GM12878 (cell line): Measurements from ENCODE around the gene RALGPS1. TPM values are rescaled to one million over a fixed set of nuclear protein-coding genes. Genes with fewer than 3 reads are reported as not detected.

Experiments used
- ATAC-seq: fragments of 200-7000 bp; cut with Tn5 transposase; 3 replicates; pipeline ENCODE4 v1.9.1; 2020; ENCODE audit warnings: mild to moderate bottlenecking, moderate library complexity
- BruUV-seq: library from RNA; stranded (reverse); fragments of 400-500 nt; replicated peaks from 2 replicates; lab custom pipeline; 2021; lab: Mats Ljungman, UMichigan
- CTCF ChIA-PET: fragments of 300-600 bp; sonication (Branson Sonifier 250); formaldehyde crosslinking; extraction: SDS; loops from one replicate; lab custom pipeline; 2021; ENCODE audit warnings: inconsistent platforms; lab: Yijun Ruan, JAX
- POLR2A ChIA-PET: fragments of 350-600 bp; formaldehyde crosslinking; extraction: SDS; loops from one replicate; lab custom pipeline; 2021; ENCODE audit warnings: inconsistent platforms; lab: Charles Lee
- RAD21 ChIA-PET: fragments of 300-600 bp; sonication (Branson Sonifier 250); formaldehyde crosslinking; loops from one replicate; lab custom pipeline; 2023; ENCODE audit warnings: antibody characterized with exemption; ENCODE audit not compliant: unreplicated experiment; lab: Charles Lee
- SMC1A ChIA-PET: fragments of 300-600 bp; sonication (Branson Sonifier 250); formaldehyde crosslinking; loops from one replicate; lab custom pipeline; 2023; ENCODE audit not compliant: unreplicated experiment, uncharacterized antibody; lab: Charles Lee
- DNase-seq: peaks from one replicate; pipeline ENCODE4 v3.0.0-alpha.2; 2011; ENCODE audit warnings: low read depth, low spot score
- FAIRE-seq: peaks from 3 replicates; lab custom pipeline; 2011; peaks lifted over from hg19 to GRCh38; lab: Jason Lieb, UNC
- H2AFZ ChIP-seq: 2 replicates; pipeline ENCODE4 v1.6.0; 2011; ENCODE audit warnings: low read depth, low read length, control low read depth; ENCODE audit not compliant: control insufficient read depth
- H3K27ac ChIP-seq: 2 replicates; pipeline ENCODE4 v1.5.1; 2011; ENCODE audit warnings: control low read depth; ENCODE audit not compliant: control insufficient read depth, insufficient read depth
- H3K27me3 ChIP-seq, 2 experiments: replicated peaks in 1 of 2; 2 replicates each; pipeline versions ENCODE4 v1.6.0 to v1.6.1; 2011; ENCODE audit warnings: low read length in 1 of 2; ENCODE audit not compliant: control insufficient read depth in 2 of 2, insufficient read depth in 2 of 2
- H3K36me3 ChIP-seq, 2 experiments: 2 replicates each; pipeline ENCODE4 v1.5.1; 2011; ENCODE audit warnings: low read length in 1 of 2; ENCODE audit not compliant: control insufficient read depth in 2 of 2, insufficient read depth in 2 of 2
- H3K4me1 ChIP-seq: 2 replicates; pipeline ENCODE4 v1.6.1; 2011; ENCODE audit warnings: mild to moderate bottlenecking, low read length, moderate library complexity, mixed read lengths; ENCODE audit not compliant: control insufficient read depth, insufficient read depth
- H3K4me2 ChIP-seq: 2 replicates; pipeline ENCODE4 v1.6.0; 2011; ENCODE audit warnings: control low read depth; ENCODE audit not compliant: control insufficient read depth, insufficient read depth
- H3K4me3 ChIP-seq: fragments of 200-600 bp; sonication (generic); 2 replicates; pipeline ENCODE4 v1.5.1; 2016
- H3K79me2 ChIP-seq: 2 replicates; pipeline ENCODE4 v1.6.0; 2011; ENCODE audit warnings: low read length; ENCODE audit not compliant: control insufficient read depth, insufficient read depth
- H3K9ac ChIP-seq: 2 replicates; pipeline ENCODE4 v1.8.0; 2011; ENCODE audit warnings: low read length, control low read depth, mixed read lengths; ENCODE audit not compliant: control insufficient read depth, insufficient read depth
- H3K9me3 ChIP-seq: replicated peaks from 3 replicates; pipeline ENCODE4 v1.5.1; 2011; ENCODE audit warnings: mild to moderate bottlenecking, low read length; ENCODE audit not compliant: control insufficient read depth, insufficient read depth
- H4K20me1 ChIP-seq: 2 replicates; pipeline ENCODE4 v1.6.0; 2011; ENCODE audit not compliant: control insufficient read depth, insufficient read depth
- IRF4 ChIP-seq: IDR thresholded peaks from 2 replicates; pipeline ENCODE4 v1.6.1; 2011; ENCODE audit warnings: low read depth, low read length
- KLF5 ChIP-seq: fragments of 450-650 bp; IDR thresholded peaks from 2 replicates; pipeline ENCODE4 v1.6.1; 2014; ENCODE audit warnings: mild to moderate bottlenecking; ENCODE audit not compliant: partially characterized antibody
- MTA2 ChIP-seq: fragments of 450-650 bp; IDR thresholded peaks from 2 replicates; pipeline ENCODE4 v1.6.1; 2016; ENCODE audit warnings: low read depth, mild to moderate bottlenecking, moderate library complexity
- ZNF384 ChIP-seq: IDR thresholded peaks from 2 replicates; pipeline ENCODE4 v1.6.1; 2012; ENCODE audit warnings: low read depth, mild to moderate bottlenecking, low read length, improper control_type of control experiment, borderline replicate concordance
- WGBS: methylation state at CpG from one replicate; pipeline ENCODE4 v1.1.6; 2016; ENCODE audit warnings: low lambda C conversion rate; ENCODE audit not compliant: insufficient replicate concordance, insufficient coverage; ENCODE audit errors: missing lambda C conversion rate; 5-methylcytosine and 5-hydroxymethylcytosine counted together
- in situ Hi-C: fragments of 300-500 bp; cut with MboI; formaldehyde crosslinking; loops from 9 replicates; pipeline ENCODE4 v1.14.3; 2018; ENCODE audit warnings: mixed read lengths
- intact Hi-C: fragments of 100-400 bp; cut with micrococcal nuclease; formaldehyde crosslinking; loops from one replicate; pipeline ENCODE4 v1.14.2; 2022; ENCODE audit not compliant: unreplicated experiment
- polyA plus RNA-seq, 11 experiments: library from polyadenylated mRNA; depleted of rRNA in 4 of 11; unstranded in 6 of 11; stranded (reverse) in 5 of 11; fragments of >200 nt; fragmentation: Nextera tagmentation in 4 of 11; fragmentation: Illumina TruSeq in 1 of 11; extraction: Ambion mirVana in 4 of 11; extraction: Trizol in 1 of 11; gene quantifications; 1 replicate in 1 of 11; 2 replicates in 10 of 11; pipeline versions ENCODE4 v1.2.1 to v1.2.3, GENCODE V29; 2011 to 2016; ENCODE audit warnings: inconsistent platforms in 2 of 11, missing spikeins in 2 of 11, low read depth in 1 of 11
- total RNA-seq, 4 experiments: library from RNA; depleted of rRNA in 3 of 4; stranded (reverse); fragments of >200 nt in 3 of 4; fragmentation: Illumina TruSeq in 1 of 4; extraction: Trizol in 1 of 4; gene quantifications; 2 replicates each; pipeline versions ENCODE4 v1.2.1 to v1.2.3, GENCODE V29; 2013 to 2021
- TF ChIP-seq, protein P1 (sequence below): IDR thresholded peaks from 2 replicates; pipeline ENCODE4 v1.6.1; 2011; ENCODE audit warnings: borderline replicate concordance, low read depth, mild to moderate bottlenecking, moderate library complexity, mixed read lengths, low read length; ENCODE audit not compliant: insufficient read depth; ENCODE audit errors: extremely low read length

The RALGPS1 gene
- total and polyA plus RNA-seq, 10 of the 15 experiments (the other 5 are each of a cell fraction or from before 2014, with no cell fraction given), result 0.13 to 5.6 (median 2.7) TPM

GRCh38 chr9:127209220-127209619 is 294.6 kb downstream of the RALGPS1 start (continued):
- TF ChIP-seq, protein P1, sequence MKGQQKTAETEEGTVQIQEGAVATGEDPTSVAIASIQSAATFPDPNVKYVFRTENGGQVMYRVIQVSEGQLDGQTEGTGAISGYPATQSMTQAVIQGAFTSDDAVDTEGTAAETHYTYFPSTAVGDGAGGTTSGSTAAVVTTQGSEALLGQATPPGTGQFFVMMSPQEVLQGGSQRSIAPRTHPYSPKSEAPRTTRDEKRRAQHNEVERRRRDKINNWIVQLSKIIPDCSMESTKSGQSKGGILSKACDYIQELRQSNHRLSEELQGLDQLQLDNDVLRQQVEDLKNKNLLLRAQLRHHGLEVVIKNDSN, result no peak
- TF ChIP-seq ZNF384, result no peak

DNA sequence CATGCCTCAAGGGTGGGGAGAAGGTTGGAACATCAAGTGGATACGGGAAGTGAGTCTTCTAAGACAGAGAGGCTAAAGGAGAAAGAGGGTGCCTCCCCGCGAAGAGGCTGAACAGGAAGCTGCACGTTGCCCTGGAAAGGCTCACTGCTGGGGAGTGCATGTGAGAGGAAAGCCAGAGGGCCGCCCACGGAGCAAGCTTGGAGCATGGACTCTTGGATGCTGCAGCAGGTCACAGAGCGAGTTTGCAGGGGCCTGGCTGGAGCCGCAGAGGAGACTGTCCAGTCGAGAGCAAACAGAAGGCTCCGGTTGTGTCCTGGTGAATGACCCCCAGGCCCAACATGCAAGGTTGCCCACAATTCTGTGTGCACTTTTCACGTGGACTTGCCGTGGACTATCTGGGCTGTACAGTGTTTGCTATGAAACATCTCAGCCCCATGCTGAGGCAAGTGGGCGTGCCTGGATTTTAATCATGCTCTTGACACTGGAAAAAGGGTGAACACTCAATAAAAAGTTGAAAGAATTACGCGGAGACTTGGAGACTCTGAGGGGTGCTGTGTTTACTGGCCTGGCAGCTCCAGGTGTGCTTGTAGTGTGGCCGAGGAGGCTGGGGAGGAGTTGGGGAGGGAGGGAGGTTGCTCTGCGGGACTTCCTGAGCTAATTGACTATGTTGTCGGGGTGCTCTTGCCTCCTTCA is 295.5 kb downstream of the RALGPS1 start:
- Histone ChIP-seq H3K27ac (no peak overlapping the region), H3K27me3 (no peaks in the 10 kb centered on the region), H3K4me1 (no peaks in the 10 kb centered on the region), H2AFZ (no peak overlapping the region), H3K9me3 (no peaks in the 10 kb centered on the region), H3K4me3 (no peak overlapping the region), H3K9ac (no peak overlapping the region), H3K4me2 (no peak overlapping the region), H3K79me2 (no peaks in the 10 kb centered on the region), H4K20me1 (no peaks in the 10 kb centered on the region), H3K36me3 (no peaks in the 10 kb centered on the region)
- FAIRE-seq (no peak), DNase-seq (no peak), ATAC-seq (no peak)
- intact Hi-C loops, result loop anchor here (5.0 to 10.0 kb wide), 2 partner anchors 137 to 245 kb away; partner anchors contain the start of genes LRSAM1 and RPL12
- ChIA-PET CTCF (interaction anchor here (1.0 to 1.7 kb wide), 4 partner anchors 10 to 208 kb away, joined by 3 to 5 read pairs (median 3); partner anchors contain the start of gene SLC2A8), SMC1A (interaction anchor here (1.2 kb wide), 1 partner anchor 269 kb away, joined by 3 read pairs; no protein-coding TSS in a partner anchor), RAD21 (no interaction called here), POLR2A (no interaction called here)
- TF ChIP-seq KLF5, result no peak
- no peak for TF ChIP-seq MTA2
- no peak for TF ChIP-seq IRF4
- in situ Hi-C loops, result no loop called here
- 74% methylated on average over 17 of the region's 18 CpGs for WGBS
- BruUV-seq, result no TSS peak
